Measurements from ENCODE around the gene FOXP1.

DNA sequence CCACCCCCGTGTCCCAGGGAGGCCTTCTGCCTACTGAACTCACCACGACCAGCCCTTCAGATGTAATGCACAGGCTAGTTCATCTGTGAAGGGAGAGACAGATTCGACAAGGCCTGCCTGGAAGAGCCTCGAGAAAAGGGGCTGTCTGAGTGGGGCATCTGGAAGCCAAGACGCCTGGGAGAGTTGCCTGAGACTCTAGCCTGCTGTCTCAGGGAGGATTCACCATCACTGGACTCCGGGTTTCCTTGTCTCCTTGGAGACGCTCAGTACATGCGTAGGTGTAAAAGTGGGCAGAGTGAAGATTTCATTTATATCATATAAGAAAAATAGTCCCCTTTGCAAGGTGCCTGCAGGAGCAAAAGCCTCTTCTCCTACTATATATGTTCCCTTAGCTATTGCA lies 468.9 kb downstream of the FOXP1 start:
- TF ChIP-seq CTCF (IDR thresholded peaks at IDR 0.05 in 4 of 5, conservative IDR thresholded peaks at IDR 0.05 in 1 of 5) (no peak), POLR2A (IDR thresholded peaks at IDR 0.05) (no peak)
